RWPE1 (cell line): ENCODE measurements around the gene TMEM63B.
A peak's percentile ranks its signal among the peaks of the same experiment; 100 is the strongest.

Experiments
- CTCF ChIA-PET: fragments of 350-600 bp; sonication (Branson Sonifier 250); formaldehyde crosslinking; extraction: SDS; loops from one replicate; lab custom pipeline; 2021; lab: Yijun Ruan, JAX
- POLR2A ChIA-PET: fragments of 400-600 bp; formaldehyde crosslinking; extraction: SDS; loops from one replicate; lab custom pipeline; 2020; ENCODE audit warnings: antibody characterized with exemption; ENCODE audit not compliant: low non-redundant PET; lab: Yijun Ruan, JAX
- DNase-seq: peaks from one replicate; pipeline ENCODE4 v3.0.0; 2012; ENCODE audit warnings: low spot score
- H3K27ac ChIP-seq: fragments of 450-650 bp; 2 replicates; pipeline ENCODE4 v1.5.1; 2017
- CTCF ChIP-seq: fragments of 450-650 bp; conservative IDR thresholded peaks from 2 replicates; pipeline ENCODE4 v1.5.1; 2017; ENCODE audit warnings: low read depth, mild to moderate bottlenecking

The TMEM63B gene

GRCh38 chr6:44127186-44128019, at the start of gene TMEM63B, which contains the start of gene MRPL14:
TSS of gene TMEM63B (plus strand) at chr6:44127554. CDS start at chr6:44134585, 7,031 bp downstream.
TSS of gene MRPL14 (minus strand) at chr6:44127452. CDS start at chr6:44116611, 10,841 bp downstream.
- ChIA-PET CTCF (no interaction called here), POLR2A (interaction anchor here (0.6 kb wide), 1 partner anchor 31 kb away, joined by 3 read pairs; no protein-coding TSS in a partner anchor)
- TF ChIP-seq CTCF = no peak
- DNase-seq = peak; percentile 99
- H3K27ac ChIP-seq = peak within 1 kb of the TSS; percentile 89

DNA sequence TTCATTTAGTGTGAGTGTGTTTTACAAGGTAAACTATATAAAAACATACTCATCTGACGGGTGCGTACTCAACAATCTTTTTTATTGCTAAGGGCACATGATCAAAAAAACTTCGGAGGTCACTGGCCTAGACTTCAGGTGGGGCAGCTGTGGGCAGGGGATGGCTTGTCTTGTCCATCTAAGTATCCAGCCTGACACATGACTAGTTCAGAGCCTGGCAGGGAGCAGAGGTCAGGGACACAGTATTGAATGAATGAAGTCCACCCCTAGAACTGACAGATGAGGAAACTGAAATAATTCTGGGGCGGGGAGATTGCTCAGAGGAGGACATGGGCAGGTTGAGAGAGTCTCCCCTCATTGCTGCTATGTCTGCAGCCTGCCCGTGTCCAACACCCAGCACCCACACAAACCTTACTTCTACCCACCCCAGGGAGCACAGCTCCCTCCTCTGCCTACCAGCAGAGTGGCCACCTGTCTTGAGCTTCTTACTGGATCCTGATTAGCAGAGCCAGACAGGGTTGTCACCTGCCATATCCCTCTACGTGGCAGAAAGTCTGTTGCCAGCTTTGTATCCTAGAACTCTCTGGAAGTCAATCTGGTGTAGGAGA, 49.0 kb upstream of the TMEM63B start:
- TF ChIP-seq CTCF = no peak
- CTCF ChIA-PET = interaction anchor here (0.6 to 4.5 kb wide), 28 partner anchors 10 to 463 kb away, joined by 3 to 37 read pairs (median 4); partner anchors contain the start of gene VEGFA
- POLR2A ChIA-PET = interaction anchor here (0.6 kb wide), 1 partner anchor 308 kb away, joined by 3 read pairs; the partner anchor contains the start of gene VEGFA
- DNase-seq = no peak
- no peak overlapping the region for H3K27ac ChIP-seq

GRCh38 chr6:44078827-44079671, 48.3 kb upstream of the TMEM63B start:
- H3K27ac ChIP-seq = peak overlapping the region; percentile 35
- CTCF ChIA-PET = interaction anchor here (0.6 to 4.5 kb wide), 34 partner anchors 11 to 468 kb away, joined by 3 to 37 read pairs (median 4); partner anchors contain the start of gene VEGFA
- POLR2A ChIA-PET = no interaction called here
- peak; percentile 68 for DNase-seq
- peak; percentile 92 for TF ChIP-seq CTCF

- ChIA-PET CTCF (interaction anchor here (0.6 to 4.5 kb wide), 16 partner anchors 12 to 469 kb away, joined by 3 to 37 read pairs (median 4); partner anchors contain the start of gene VEGFA), POLR2A (no interaction called here)
- no peak for TF ChIP-seq CTCF
- no peak for DNase-seq
- peak overlapping the region; percentile 35 for H3K27ac ChIP-seq
These were observed 47.7 kb upstream of the TMEM63B start for GRCh38 chr6:44079672-44080071.

DNA sequence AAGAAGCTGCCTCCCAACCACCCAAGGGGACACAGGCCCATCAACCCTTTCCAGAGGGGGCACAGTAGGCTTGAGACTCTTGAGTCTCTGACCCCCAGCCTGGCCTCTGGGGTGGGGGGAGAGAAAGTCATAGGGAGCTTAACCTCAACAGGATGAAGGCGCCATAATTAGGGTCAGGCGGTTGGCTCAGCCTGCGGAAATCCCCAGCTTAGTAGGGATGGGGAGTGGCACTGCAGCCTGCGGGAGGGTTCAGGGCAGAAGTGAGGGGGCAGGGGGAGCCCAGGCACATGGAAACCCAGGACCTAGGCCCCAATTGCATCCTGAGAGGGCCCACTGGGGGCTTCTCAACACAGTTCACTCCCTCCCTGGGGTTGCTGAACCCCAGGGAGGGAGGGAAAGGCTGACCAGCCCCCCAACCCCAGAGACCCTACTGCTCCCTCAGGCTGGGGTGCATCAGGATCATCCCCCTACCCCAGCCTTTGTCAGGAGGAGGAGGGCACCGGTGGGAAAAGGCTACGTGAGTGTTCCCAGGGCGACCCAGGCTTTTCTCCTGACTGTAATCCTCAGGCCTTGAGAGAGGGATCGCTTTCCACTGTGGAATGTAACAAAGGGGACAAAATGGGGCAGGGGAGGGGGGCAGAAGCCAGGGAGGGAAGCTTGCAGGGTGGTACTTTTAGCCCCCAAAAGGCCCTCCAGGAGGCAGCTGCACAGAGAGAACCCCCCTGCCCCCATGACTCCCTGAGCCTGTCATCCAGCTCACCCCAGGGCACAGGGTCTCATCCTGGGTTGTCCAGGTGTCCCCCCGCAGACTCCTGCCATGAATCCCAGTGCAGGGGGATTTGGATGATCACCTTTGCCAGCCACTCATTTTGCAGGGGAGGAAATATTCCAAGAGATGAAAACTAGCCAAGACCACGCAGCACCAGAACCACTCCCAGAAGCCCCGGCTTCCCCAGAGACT, 46.5 kb upstream of the TMEM63B start:
- POLR2A ChIA-PET = no interaction called here
- CTCF ChIA-PET = interaction anchor here (0.7 to 4.5 kb wide), 4 partner anchors 22 to 414 kb away, joined by 4 to 37 read pairs (median 16); partner anchors contain the start of gene VEGFA
- TF ChIP-seq CTCF = no peak
- no peak overlapping the region for H3K27ac ChIP-seq
- DNase-seq = no peak
